Esophagus muscularis mucosa (tissue), 3 donors: Measurements from ENCODE around the gene AADACL4.

Source experiments
- CTCF ChIP-seq, 3 experiments: fragments of 200-600 bp in 2 of 3; fragments of 450-650 bp in 1 of 3; sonication (generic) in 2 of 3; IDR thresholded peaks; one replicate each; pipeline ENCODE4 v1.5.1; 2017 to 2019; ENCODE audit warnings: antibody characterized with exemption in 3 of 3, mild to moderate bottlenecking in 2 of 3, moderate library complexity in 1 of 3
- POLR2A ChIP-seq: fragments of 450-650 bp; IDR thresholded peaks from one replicate; pipeline ENCODE4 v1.6.1; 2017; ENCODE audit warnings: antibody characterized with exemption, moderate library complexity, mild to moderate bottlenecking, low read depth
- POLR2AphosphoS5 ChIP-seq, 2 donors: sonication (generic); formaldehyde crosslinking; IDR thresholded peaks; one replicate each; pipeline ENCODE4 v1.6.1; 2017; ENCODE audit warnings: antibody characterized with exemption in 2 of 2

- no peak for TF ChIP-seq CTCF (IDR thresholded peaks at IDR 0.05)
- no peak for TF ChIP-seq POLR2A
- no peak for TF ChIP-seq POLR2AphosphoS5 (IDR thresholded peaks at IDR 0.05)
Observed at GRCh38 chr1:12690156-12690555, 46.3 kb downstream of the AADACL4 start.
